Heart left ventricle (tissue), 13 donors: ENCODE data around the gene MOCS3.

ENCODE experiments used
- POLR2A ChIP-seq, 2 donors: fragments of 450-650 bp; IDR thresholded peaks; one replicate each; pipeline ENCODE4 v1.6.1; 2017; ENCODE audit warnings: antibody characterized with exemption in 2 of 2, mild to moderate bottlenecking in 2 of 2, moderate library complexity in 2 of 2
- TF ChIP-seq, protein P1 (sequence below), 12 donors: fragments of 200-600 bp; sonication (generic) in 4 of 12; IDR thresholded peaks; one replicate each; pipeline versions ENCODE4 v1.5.0 to v1.8.0; 2018 to 2022; ENCODE audit warnings: antibody characterized with exemption in 12 of 12, mild to moderate bottlenecking in 5 of 12
- donor health status: ischemic (EF 13 %, LVEDD 7.1; RV severe dilation, severe dysfunction).
- donor health status: DM: no; HTN: yes; CAD: no.
- donor health status: DM: no; HTN: no; CAD: no.
- donor health status: ischemic (EF 25% LVEDD 6.9; RV normal size, moderate dysfunction).
- donor health status: ischemic (EF 25% LVEDD 5.7; RV mildly dilated, moderate dysfunction).
- donor health status: ischemic (EF 35%, LVEDD 5.7; RV mildly dilated, moderate dysfunction).
- donor health status: nonischemic (EF 11% LVEDD 7.7; RV severe dilation, severe dysfunction).
- donor health status: DM: yes; HTN: yes; CAD: no.
- donor health status: PGD.
- donor health status: ischemic (EF 29% LVEDD 5.4; RV normal size, mild dysfunction).
- donor health status: nonischemic (EF 23%, LVEDD 6.1; RV moderate dilation, normal function).

GRCh38 chr20:50921803-50922501 lies 36.7 kb upstream of the MOCS3 start:
- no peak for TF ChIP-seq POLR2A (IDR thresholded peaks at IDR 0.05)
- TF ChIP-seq, protein P1, sequence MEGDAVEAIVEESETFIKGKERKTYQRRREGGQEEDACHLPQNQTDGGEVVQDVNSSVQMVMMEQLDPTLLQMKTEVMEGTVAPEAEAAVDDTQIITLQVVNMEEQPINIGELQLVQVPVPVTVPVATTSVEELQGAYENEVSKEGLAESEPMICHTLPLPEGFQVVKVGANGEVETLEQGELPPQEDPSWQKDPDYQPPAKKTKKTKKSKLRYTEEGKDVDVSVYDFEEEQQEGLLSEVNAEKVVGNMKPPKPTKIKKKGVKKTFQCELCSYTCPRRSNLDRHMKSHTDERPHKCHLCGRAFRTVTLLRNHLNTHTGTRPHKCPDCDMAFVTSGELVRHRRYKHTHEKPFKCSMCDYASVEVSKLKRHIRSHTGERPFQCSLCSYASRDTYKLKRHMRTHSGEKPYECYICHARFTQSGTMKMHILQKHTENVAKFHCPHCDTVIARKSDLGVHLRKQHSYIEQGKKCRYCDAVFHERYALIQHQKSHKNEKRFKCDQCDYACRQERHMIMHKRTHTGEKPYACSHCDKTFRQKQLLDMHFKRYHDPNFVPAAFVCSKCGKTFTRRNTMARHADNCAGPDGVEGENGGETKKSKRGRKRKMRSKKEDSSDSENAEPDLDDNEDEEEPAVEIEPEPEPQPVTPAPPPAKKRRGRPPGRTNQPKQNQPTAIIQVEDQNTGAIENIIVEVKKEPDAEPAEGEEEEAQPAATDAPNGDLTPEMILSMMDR (IDR thresholded peaks at IDR 0.05) = no peak
